GM19099 (cell line): ENCODE results near the gene OR2B2.

Experiments used
- POLR2A ChIP-seq: IDR thresholded peaks from 3 replicates; pipeline ENCODE4 v1.6.1; 2011; ENCODE audit warnings: low read depth; ENCODE audit not compliant: insufficient read length; ENCODE audit errors: extremely low read depth

The OR2B2 gene

GRCh38 chr6:27862396-27863066 is 49.7 kb downstream of the OR2B2 start:
- TF ChIP-seq POLR2A, result no peak

DNA sequence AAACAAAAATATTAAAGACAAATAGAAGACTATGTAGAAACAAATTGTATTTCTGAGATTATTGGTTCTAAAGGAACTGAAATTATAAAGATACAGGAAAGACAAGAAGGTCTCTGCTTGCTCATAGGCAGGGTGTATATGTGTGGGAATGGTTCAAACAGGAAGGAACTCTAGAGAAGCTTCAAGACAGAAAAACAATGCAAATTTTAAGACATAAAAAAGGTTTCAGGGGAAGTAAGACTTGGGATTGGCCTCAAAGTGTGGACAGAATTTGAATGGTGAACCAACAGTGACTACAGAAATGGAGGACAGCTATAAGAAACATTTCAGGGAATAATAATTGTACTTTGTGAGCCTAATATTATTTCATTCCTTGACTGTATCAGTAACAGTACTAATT is 50.3 kb downstream of the OR2B2 start:
- no peak for TF ChIP-seq POLR2A

DNA sequence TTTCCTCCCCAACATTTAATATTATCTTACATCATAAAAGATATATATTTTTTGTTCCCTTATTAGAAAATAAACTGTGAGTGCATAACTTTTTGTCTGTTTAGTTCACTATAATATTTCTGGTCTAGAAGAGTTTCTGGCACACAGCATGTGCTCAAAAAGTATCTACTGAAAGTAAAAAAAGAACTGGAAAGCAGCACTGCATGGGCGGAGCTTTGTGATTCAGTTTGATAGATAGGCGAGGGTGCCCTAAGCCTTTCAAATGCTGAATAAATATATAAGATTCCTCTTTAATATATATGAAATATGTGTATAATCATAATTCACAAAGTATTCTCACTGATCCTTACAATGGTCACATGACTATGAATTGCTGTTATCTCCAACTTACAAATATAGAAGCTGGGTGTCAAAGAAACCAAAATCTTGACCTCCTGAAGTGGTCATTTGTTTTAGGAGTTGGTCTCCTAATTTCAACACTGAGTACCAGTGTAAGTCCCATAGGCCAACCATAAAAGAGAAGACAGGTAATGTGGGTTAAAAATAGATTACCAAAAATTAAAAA is 50.8 kb downstream of the OR2B2 start:
- no peak for TF ChIP-seq POLR2A
